IPS-NIHi7 (cell line): ENCODE measurements around the gene USP7.

Experiments
- DNase-seq: peaks from one replicate; pipeline ENCODE4 v3.0.0; 2012; ENCODE audit warnings: mixed read lengths; ENCODE audit errors: extremely low spot score

Gene USP7

DNA sequence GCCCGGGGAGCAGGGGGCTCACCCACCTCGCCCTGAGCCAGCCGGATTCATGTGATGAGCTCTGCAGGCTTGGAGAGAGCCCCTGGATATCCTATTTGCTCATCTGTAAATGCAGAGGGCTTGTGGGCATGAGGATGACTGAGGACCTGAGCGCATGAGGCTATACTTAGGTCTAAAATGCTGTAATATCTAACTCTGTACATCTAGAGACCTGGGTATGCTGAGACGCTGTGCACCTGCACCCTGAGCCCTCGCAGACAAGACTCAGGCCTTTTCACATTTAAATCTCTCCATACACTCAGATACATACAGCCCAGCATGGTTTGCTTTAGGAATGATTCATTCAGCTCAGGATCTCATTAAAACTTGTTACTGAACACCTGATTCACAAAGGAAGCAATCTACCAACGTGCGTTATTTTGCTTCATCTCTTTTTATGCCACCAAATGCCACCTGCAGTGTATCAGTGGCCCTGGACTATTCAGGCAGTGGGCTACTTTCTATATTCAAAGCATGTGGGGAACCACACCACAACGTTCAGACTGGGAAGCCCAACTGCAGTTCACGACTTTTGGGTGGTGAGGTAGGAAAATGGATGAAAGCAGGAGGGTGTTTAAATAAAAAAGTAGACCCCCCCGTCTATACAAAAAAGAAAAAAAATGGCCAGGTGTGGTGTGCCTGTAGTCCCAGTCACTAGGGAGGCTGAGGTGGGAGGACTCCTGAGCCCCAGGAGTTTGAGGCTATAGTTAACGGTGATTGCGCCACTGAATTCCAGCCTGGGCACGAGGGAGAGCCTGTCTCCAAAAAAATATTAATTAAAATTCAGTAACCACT lies 12.0 kb downstream of the USP7 start:
- DNase-seq, result no peak

DNA sequence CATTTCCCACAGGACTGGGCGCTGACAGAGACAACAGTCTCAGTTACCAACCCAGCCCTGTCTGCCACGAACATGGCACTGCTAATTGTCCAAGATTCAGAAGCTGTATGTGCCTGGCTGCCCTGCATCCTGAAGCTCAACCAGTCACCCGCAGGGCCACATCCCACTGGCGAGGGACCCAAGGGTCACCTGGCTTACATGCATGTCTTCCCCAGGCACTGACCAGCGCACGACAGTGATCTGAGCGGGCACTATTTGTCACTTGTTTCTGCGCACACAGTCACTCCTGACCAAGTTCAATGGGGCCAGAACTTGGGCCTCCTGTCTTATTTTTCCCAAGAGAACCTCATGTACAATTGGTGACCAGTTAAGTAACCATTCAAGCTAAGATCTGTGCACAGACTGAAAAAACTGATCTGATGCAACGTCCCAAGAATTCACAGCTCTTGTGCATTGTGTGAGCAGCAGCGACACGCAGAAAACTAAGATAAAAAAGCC lies 13.1 kb downstream of the USP7 start:
- DNase-seq, result no peak

DNA sequence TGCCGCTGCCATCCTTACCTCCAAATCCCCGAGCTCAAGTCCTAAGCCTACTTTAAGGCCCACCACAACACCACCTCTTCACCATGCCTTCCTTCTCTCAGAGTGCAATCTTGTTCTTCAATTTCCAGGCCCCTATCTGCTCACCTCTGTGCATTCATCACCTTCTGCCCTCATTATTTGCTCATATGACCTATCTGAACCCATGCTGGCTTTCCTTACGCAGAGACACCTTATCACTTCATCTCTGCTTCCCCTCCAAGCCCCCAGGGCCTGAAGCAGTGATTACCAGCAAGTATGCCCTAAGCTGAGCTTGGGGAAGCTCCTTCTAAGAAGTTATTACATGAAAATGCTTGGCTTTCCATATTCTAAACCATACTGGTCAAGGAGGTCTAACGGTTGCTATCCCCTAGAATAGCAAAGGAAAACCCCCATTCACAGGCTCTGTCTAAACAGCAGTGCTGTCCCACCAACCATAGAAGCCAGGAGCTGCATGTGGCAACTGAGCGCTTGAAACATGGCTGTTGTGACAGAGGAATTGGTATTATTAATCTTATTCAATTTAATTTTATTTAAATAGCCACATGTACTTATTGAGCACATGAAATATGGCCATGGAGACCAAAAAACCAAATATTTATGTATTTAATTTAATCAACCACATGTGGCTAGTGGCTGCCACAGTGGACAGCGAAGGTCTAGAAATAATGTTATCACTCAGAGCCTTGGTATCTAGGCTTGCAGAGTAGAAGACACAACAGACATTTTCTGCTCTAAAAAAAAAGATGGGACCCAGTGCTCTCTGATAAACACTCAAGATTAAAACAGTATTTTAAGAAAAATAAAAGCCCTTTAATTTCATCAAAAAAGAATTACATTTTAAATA lies 13.9 kb downstream of the USP7 start:
- no peak for DNase-seq

DNA sequence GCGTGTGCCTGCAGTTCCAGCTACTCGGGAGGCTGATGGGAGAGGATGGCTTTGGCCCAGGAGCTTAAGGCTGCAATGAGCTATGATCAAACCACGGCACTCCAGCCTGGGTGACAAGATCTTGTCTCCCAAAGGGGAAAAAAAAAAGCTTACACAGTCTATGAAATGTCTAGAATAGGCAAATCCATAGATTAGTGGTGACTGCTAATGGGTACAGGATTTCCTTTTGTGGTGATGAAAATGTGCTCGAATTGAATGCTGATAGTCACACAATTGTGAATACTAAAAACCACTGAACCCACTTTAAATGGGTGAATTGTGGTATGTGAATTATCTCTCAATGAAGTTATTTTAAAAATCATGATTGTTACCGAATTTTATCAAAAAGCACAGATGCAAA lies 14.9 kb downstream of the USP7 start:
- no peak for DNase-seq

DNA sequence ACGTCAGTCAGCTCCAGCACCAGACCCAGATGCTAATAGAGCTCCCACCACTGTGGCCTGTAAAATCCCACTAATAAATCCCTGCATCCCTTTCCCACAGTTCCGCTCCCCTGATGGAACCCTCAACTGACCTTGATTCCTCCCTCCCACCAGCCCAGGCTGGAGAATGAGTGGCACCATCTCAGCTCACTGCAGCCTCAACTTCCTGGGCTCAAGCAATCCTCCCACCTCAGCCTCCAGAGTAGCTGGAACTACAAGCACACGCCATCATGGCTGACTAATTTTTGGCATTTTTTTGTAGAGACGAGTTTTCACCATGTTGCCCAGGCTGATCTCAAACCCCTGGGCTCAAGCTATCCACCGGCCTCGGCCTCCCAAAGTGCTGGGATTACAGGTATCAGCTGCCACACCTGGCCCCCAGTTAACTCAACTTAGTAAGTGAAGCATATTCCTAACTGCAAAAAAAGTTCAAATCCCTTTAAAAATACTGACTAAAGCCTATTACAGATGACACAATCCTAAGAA lies 15.6 kb downstream of the USP7 start:
- no peak for DNase-seq

DNA sequence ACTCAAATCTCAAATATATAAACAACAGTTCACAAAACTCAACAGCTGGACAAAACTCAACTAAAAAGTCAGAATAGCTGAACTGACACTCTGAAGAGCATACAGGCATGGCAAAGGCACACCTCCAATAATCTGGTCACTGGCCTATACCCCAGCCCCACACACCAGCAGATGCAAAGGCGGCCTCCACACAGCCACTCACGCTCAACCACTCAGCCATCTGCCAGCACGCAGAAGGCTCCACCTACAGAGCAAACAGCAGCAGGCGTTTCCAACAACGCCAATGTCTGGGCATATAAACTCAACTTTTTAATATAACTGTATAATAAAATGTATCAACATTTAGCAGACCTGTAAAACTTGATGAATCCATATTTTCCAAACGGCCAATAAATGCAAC lies 17.2 kb downstream of the USP7 start:
- no peak for DNase-seq

DNA sequence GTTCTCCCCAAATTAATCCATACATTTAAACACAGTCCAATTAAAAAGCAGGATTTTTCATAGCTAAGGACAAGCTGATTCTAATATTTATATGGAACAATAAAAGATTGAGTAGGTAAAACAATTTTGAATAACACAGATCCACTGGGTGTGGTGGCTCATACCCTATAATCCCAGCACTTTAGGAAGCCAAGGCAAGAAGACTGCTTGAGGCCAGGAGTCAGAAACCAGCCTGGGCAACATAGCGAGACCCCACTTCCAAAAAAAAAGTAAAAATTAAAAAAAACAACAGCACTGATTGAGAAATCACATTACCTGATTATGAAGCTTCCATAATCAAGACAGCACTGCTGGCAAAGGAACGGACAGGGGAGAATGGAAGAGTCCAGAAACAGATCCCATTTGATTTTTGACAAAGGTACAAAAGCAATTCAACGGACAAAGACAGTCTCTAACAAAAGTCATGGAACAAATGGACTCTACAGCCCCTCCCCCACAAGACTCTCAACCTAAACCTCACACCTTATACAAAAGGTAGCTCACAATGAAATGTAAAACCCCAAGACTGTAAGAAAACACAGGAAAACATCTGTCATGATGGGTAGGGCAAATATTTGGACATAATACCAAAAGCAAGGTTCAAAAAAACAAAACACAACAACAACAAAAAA lies 17.9 kb downstream of the USP7 start:
- no peak for DNase-seq

DNA sequence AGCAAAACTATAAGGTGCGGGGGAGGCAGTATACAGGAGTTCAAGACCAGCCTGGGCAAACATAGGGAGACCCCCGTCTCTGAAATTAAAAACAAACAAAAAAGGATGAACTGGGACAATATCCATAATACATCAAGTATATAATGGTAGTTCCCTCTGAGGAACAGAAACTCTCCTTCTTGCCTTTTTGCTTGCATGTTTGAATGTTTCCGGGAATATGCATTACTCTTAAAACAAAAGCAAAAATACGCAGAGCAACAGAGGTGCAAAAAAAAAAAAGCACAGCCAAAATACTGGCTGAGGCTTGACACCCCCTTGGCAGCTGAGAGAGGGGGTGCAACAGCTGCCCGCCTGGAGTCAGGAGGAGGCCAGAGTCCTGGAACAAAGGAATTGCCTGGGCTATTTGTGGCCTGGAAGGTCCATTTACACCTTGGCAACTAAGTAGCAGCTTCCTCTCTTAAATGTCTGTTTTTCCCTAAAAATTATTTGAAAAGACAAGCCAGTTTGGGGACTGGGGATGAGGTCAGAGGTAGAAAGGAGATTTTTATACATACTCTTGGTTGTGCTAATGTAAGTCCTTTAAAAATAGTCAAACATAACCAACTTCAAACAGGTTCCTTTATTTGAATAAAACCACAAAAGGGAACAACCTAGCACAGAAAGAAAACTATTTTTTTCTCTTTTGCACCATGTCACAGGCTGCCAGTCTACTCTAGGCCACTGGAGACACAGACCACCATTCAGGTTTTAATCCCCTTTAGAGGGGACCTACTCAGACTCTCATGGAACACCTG lies 19.5 kb downstream of the USP7 start:
- DNase-seq, result no peak

DNA sequence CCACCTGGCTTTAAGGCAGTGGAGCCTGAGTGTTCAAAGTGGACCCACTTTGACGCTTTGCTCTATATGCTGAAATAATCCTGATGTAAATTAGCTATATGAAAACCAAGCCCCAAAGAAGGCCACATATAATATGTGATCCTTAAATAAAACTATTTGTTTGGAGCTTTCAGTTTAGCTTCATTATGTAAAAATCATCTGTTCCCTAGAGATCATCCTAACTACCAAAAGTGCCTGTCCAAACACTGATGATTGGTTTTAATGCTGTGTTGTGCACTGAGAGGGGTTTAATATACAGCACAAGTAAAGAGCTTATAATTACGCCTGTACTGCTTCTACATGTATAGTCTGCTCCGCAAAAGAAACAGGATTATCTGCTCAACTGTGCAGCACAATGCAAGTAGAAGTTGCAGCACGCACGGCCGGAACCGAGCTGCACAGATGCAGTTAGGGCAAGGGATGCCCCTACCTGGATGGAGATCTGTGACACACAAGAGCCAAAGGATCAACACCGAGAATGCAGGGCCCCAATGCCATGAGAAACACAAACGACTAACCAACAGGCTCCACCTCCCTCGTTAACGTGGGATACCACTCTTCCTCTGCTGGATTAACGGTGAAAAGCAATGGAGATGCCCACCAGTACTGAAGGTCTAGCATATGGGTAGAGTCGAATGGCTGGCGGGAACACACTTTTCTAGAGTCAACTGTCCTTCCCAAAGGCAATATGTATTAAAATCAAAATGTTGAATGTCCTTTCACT lies 20.5 kb downstream of the USP7 start:
- DNase-seq, result no peak

DNA sequence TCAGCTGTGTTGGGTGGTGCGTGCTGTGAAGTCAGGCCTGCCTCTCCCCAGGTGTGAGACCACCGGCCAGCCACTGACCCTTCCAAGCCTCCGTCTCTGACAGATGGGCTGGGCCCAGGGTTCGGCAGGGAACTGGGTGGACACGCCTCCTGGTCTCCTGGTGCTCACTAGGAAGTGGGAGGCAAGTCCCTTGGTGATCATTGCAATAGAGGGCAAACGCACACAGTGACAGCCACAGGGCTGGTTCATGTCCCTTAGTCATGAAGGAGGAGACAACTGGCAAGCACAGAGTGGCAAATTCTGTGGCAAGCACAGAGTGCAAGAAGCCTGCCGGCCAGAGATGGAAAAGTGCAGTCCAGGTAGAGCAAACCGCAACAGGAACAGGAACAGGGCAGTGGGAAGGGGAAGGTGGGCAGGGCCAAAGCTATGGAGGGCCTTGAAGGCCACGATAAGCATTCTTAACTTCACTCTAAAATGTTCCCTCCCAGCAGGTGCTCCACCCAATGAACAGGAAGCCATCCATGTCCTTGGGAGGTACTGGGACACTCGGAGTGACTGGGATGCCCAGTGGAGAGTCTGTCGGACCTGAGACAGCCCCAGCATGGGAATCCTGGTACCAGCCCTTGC lies 21.9 kb downstream of the USP7 start:
- no peak for DNase-seq

DNA sequence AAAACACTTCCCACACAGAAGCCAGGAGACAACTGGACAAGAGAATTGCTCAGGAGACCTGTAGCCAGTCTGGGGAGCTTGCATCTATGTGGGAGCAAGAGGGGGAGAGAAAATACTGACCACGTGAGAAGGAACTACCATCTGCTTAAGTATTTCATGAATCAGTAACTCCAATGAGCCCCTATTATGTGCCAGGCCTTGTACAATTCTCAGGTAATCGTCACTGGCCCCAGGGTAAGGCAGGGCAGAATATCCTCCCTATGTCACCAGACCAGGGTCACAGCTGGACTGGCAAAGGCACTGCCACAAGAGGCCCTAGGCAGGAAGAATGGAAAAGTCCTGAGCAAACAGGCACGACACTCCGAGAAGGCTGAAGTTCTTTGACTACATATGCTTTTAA lies 25.9 kb downstream of the USP7 start:
- no peak for DNase-seq

DNA sequence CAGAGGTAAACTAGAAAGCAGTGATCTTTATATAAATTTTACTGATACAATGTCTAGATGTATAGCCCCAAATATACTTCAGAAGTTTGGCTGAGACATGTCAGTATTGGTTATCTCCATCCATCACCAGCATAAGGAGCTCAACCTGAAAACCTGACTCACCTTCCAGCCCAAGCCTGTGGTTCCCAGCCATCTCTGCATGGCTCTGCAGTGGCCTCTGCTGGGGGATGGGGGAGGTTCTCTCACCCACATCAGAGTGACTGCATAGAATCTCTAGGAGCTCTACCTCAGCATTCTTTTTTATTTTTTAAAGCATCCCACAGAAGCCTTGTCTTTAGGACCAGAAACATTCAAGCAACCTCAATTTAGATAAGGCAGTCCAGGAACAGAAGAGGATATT lies 27.3 kb downstream of the USP7 start:
- peak; percentile 76 for DNase-seq

DNA sequence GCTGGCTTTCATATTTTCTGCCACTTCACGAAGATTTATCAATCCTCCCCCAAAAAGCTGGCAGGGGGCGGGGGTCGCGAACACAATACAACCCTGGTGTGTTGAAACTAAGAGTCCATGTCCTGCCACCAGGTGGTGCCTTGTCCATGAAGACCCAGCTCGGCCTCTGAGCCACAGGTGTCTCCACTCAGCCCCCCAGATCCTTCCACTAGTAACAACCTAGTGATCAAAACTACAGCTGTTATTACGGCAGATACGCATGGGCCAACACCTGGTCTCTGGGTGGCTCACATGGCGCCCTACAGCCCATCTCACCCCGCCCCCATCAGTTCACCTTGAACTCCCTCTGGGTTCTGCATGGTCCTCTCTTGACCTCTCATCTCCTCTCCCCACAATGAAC lies 27.7 kb downstream of the USP7 start:
- DNase-seq, result peak; percentile 45

DNA sequence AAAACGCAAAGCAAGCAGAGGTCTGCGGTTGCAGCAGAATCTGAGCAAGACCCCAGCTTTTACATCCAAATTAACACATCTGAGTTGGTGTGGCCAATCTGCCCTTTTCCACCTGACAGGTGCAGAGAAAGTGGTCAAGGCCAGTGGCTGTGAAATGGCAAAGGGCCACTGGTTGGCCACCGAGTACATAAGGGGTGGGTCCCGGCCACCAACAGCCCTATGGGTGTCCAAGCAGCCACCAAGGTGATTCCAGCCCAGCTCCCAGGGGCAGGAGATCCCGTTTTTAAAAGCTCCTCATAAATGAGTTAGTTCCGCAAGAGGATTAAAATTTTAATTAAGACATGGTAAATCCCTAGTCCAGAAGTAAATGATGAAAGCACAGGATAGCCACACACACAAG lies 29.1 kb downstream of the USP7 start:
- no peak for DNase-seq

DNA sequence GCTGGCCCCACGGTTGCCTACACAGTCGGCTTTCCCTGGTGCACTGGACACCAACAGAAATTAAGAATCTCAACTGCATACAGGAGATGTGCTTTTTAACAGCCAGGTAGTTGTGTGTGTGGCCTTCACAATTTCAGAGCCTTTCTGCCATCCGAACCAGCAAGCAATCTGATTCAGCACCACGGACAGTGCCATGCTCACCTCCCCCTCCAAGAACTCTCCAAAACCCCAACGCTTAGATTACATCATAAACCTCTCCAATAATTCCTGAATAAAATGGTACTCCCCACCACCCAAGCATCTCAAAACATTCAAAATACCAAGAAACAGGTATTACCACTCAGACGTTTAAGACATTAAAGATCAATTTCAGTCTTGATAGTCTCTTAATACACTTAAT lies 31.8 kb downstream of the USP7 start:
- peak; percentile 65 for DNase-seq

DNA sequence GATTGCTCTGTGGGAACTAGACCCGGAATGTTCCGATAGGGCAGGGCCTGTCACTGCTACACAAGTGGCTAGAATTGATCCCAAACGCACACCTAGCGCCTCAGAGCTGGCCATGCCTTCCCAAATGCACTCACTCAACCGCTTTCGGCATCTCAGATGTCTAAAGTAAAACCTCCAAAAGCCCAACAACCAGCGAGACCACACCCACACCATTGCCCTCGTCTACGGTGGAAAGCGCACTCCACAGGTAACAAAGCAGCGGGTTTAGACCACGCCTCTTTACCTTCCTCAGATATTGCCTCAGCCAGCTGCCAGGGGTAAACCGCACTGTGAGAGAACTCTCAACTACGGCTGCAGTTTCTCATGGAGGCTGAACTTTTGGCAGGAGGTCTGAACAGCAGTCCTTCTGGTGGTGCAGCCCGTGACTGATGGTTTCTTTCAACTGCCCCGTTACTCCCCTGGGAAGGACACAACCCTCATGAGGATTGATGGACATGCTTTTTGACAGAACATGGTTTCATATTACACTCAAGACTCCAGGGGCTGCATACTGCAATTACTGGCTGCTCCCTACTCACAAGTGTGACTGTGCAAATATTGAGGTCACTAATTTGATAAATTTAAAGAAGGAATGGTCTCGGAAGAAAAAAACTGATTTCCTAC lies 34.5 kb downstream of the USP7 start:
- DNase-seq, result no peak

DNA sequence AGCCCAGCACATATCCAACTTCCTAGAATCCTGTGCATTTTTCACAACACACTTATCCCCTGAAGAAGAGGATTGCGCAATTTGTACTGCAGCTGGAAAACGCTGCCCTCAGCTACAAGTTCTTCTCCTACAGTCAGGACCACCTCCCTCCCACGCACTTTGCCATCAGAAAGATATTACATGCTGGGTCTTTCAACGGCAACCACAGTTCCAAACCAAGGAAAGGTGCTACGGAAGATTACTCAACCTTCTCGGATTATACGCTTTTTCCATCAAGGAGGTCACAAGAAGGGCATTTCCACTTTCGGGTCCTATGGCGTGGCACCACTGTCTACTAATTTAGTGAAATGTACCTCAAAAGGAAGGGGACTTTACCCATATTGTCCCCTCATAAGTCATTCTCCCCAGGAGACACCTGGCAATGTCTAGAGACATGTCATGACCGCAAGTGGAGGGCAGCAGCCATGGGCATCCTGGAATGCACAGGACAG lies 35.2 kb downstream of the USP7 start:
- DNase-seq, result no peak

DNA sequence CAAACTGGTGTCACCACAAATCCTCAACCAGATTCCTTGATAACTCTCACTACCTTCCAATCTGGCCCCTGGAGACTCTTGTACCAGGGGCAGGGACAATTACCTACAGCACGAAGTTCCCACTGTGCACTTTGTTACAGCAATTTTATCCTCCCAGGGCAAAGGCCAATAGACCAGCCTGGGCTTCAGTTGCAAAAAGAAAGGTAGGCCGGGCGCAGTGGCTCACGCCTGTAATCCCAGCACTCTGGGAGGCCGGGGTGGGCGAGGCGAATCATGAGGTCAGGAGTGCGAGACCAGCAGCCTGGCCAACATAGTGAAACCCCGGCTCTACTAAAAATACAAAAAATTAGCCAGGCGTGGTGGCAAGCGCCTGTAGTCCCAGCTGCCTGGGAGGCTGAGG lies 36.9 kb downstream of the USP7 start:
- no peak for DNase-seq

DNA sequence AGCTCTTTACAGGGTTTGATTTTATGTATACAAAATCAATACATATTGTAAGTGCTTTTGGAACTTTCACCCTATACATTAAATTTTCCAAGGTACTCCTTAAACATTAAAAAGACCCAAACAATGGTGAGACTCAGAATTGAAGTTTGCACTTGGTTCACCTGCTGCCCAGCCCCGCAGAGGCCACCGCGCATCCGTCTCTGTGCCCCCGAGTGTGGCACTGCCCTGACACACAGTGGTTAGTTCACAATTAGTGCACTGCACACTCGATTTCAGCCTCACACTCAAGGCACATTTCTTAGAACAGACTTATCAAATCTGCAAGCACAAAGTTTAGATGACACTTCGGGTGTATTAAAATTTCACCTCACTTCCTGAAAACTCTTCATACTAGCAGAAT lies 38.3 kb downstream of the USP7 start:
- DNase-seq, result no peak
